H1 (cell line): ENCODE data around the gene RAB3IL1. TPM values are rescaled to one million over a fixed set of nuclear protein-coding genes. Genes with fewer than 3 reads are reported as not detected.

Experiments used
- CTCF ChIA-PET: fragments of 300-600 bp; sonication (Branson Sonifier 250); formaldehyde crosslinking; loops from one replicate; lab custom pipeline; 2021; ENCODE audit not compliant: partially characterized antibody; lab: Charles Lee
- POLR2A ChIA-PET: fragments of 300-600 bp; sonication (Branson Sonifier 250); formaldehyde crosslinking; loops from one replicate; lab custom pipeline; 2021; ENCODE audit warnings: inconsistent platforms; ENCODE audit not compliant: partially characterized antibody; lab: Charles Lee
- DNase-seq, 2 experiments: peaks; one replicate each; pipeline versions ENCODE4 v3.0.0 to v3.0.0-alpha.2; 2010 to 2022; ENCODE audit warnings: low spot score in 2 of 2, low read depth in 1 of 2, mixed read lengths in 1 of 2
- FAIRE-seq: peaks from 2 replicates; lab custom pipeline; 2011; peaks lifted over from hg19 to GRCh38; lab: Jason Lieb, UNC
- H2AFZ ChIP-seq: 2 replicates; pipeline ENCODE4 v1.8.1; 2012; ENCODE audit warnings: low read length, inconsistent platforms
- H2AK5ac ChIP-seq: 2 replicates; pipeline ENCODE4 v1.6.1; 2013; ENCODE audit warnings: low read depth, low read length
- H2BK120ac ChIP-seq: replicated peaks from 2 replicates; pipeline ENCODE3; 2013; ENCODE audit warnings: low read depth, low read length, inconsistent platforms
- H2BK12ac ChIP-seq: 2 replicates; pipeline ENCODE4 v1.6.1; 2013; ENCODE audit warnings: low read depth, low read length
- H2BK15ac ChIP-seq: 2 replicates; pipeline ENCODE4 v1.6.1; 2013; ENCODE audit warnings: low read length
- H2BK20ac ChIP-seq: 2 replicates; pipeline ENCODE4 v1.6.1; 2013; ENCODE audit warnings: low read length
- H2BK5ac ChIP-seq: 2 replicates; pipeline ENCODE4 v1.6.1; 2013; ENCODE audit warnings: low read depth, low read length
- H3K14ac ChIP-seq: 2 replicates; pipeline ENCODE4 v1.6.1; 2013; ENCODE audit warnings: inconsistent platforms; ENCODE audit not compliant: insufficient read length
- H3K18ac ChIP-seq: 2 replicates; pipeline ENCODE4 v1.6.1; 2013; ENCODE audit warnings: low read length; ENCODE audit errors: extremely low read depth
- H3K23ac ChIP-seq: 2 replicates; pipeline ENCODE4 v1.6.1; 2013; ENCODE audit warnings: inconsistent platforms; ENCODE audit not compliant: insufficient read length
- H3K23me2 ChIP-seq: 2 replicates; pipeline ENCODE4 v1.6.1; 2013; ENCODE audit warnings: low read depth, low read length
- H3K27ac ChIP-seq: 2 replicates; pipeline ENCODE4 v1.6.1; 2011; ENCODE audit warnings: low read depth, low read length, inconsistent platforms
- H3K27me3 ChIP-seq, 4 experiments: replicated peaks in 1 of 4; 1 replicate in 1 of 4; 2 replicates in 3 of 4; pipeline versions ENCODE4 v1.6.1 to v1.8.1; 2011 to 2013; ENCODE audit warnings: low read length in 3 of 4, mild to moderate bottlenecking in 3 of 4, inconsistent platforms in 2 of 4, mixed read lengths in 2 of 4, moderate library complexity in 1 of 4; ENCODE audit not compliant: control insufficient read depth in 3 of 4, insufficient read depth in 3 of 4; ENCODE audit errors: extremely low read depth in 1 of 4
- H3K36me3 ChIP-seq, 4 experiments: 2 replicates each; pipeline versions ENCODE4 v1.6.1 to v1.8.1; 2011 to 2013; ENCODE audit warnings: mild to moderate bottlenecking in 4 of 4, low read length in 3 of 4, moderate library complexity in 2 of 4, control low read depth in 1 of 4, inconsistent platforms in 1 of 4; ENCODE audit not compliant: insufficient read depth in 4 of 4, control insufficient read depth in 2 of 4
- H3K4ac ChIP-seq: replicated peaks from 2 replicates; pipeline ENCODE3; 2013; ENCODE audit warnings: low read length, low read depth, mixed read lengths, inconsistent platforms; ENCODE audit not compliant: insufficient read length
- H3K4me1 ChIP-seq, 4 experiments: replicated peaks in 1 of 4; 1 replicate in 1 of 4; 2 replicates in 3 of 4; pipeline versions ENCODE4 v1.6.1 to v1.8.1; 2011 to 2013; ENCODE audit warnings: low read length in 3 of 4, inconsistent platforms in 2 of 4, mixed read lengths in 1 of 4; ENCODE audit not compliant: insufficient read depth in 4 of 4, control insufficient read depth in 3 of 4
- H3K4me2 ChIP-seq, 2 experiments: 2 replicates each; pipeline versions ENCODE4 v1.6.1 to v1.8.1; 2011 to 2013; ENCODE audit warnings: low read depth in 2 of 2, low read length in 2 of 2, control low read depth in 1 of 2, inconsistent platforms in 1 of 2, mild to moderate bottlenecking in 1 of 2; ENCODE audit not compliant: insufficient read depth in 1 of 2
- H3K4me3 ChIP-seq, 4 experiments: fragments of 200-600, 300-600 bp in 1 of 4; sonication (generic), shearing (Covaris generic), sonication (Bioruptor Twin) in 1 of 4; 2 replicates each; pipeline versions ENCODE4 v1.5.1 to v1.8.1; 2011 to 2016; ENCODE audit warnings: low read length in 4 of 4, low read depth in 3 of 4, control low read depth in 2 of 4, inconsistent platforms in 2 of 4, mild to moderate bottlenecking in 2 of 4, mixed read lengths in 1 of 4, moderate library complexity in 1 of 4; ENCODE audit not compliant: insufficient read depth in 2 of 4; ENCODE audit errors: extremely low read depth in 1 of 4
- H3K56ac ChIP-seq: replicated peaks from 2 replicates; pipeline ENCODE3; 2013; ENCODE audit warnings: low read depth, mild to moderate bottlenecking, mixed read lengths, low read length, inconsistent platforms; ENCODE audit not compliant: insufficient read length
- H3K79me1 ChIP-seq: 2 replicates; pipeline ENCODE4 v1.6.1; 2013; ENCODE audit warnings: low read depth, low read length, control low read depth
- H3K79me2 ChIP-seq, 2 experiments: 2 replicates each; pipeline versions ENCODE4 v1.6.1 to v1.8.1; 2012 to 2013; ENCODE audit warnings: low read length in 2 of 2, mild to moderate bottlenecking in 2 of 2, inconsistent platforms in 1 of 2; ENCODE audit not compliant: insufficient read depth in 2 of 2, control insufficient read depth in 1 of 2
- H3K9ac ChIP-seq, 4 experiments: replicated peaks in 1 of 4; 1 replicate in 1 of 4; 2 replicates in 3 of 4; pipeline versions ENCODE4 v1.6.1 to v1.8.1; 2011 to 2013; ENCODE audit warnings: low read depth in 3 of 4, low read length in 3 of 4, control low read depth in 2 of 4, mild to moderate bottlenecking in 2 of 4, moderate library complexity in 2 of 4, inconsistent platforms in 1 of 4; ENCODE audit errors: extremely low read depth in 1 of 4
- H3K9me3 ChIP-seq, 2 experiments: 2 replicates each; pipeline versions ENCODE4 v1.6.1 to v1.8.1; 2012 to 2013; ENCODE audit warnings: mild to moderate bottlenecking in 2 of 2, moderate library complexity in 2 of 2, control low read depth in 1 of 2, inconsistent platforms in 1 of 2, low read depth in 1 of 2, low read length in 1 of 2, mixed read lengths in 1 of 2; ENCODE audit not compliant: insufficient read depth in 2 of 2
- H4K20me1 ChIP-seq, 2 experiments: replicated peaks in 1 of 2; 2 replicates each; pipeline versions ENCODE3 to v1.8.1; 2011 to 2013; ENCODE audit warnings: inconsistent platforms in 2 of 2, low read length in 2 of 2, mild to moderate bottlenecking in 1 of 2; ENCODE audit not compliant: insufficient read depth in 2 of 2, control insufficient read depth in 1 of 2
- H4K5ac ChIP-seq: 2 replicates; pipeline ENCODE4 v1.6.1; 2013; ENCODE audit warnings: low read length, low read depth, mixed read lengths, inconsistent platforms; ENCODE audit not compliant: insufficient read length
- H4K8ac ChIP-seq: 2 replicates; pipeline ENCODE4 v1.8.0; 2013; ENCODE audit warnings: mild to moderate bottlenecking, moderate library complexity, low read length, inconsistent platforms; ENCODE audit not compliant: insufficient read depth; ENCODE audit errors: extremely low read depth
- H4K91ac ChIP-seq: replicated peaks from 2 replicates; pipeline ENCODE3; 2013; ENCODE audit warnings: low read length, mixed read lengths, inconsistent platforms; ENCODE audit not compliant: insufficient read length
- CHD1 ChIP-seq: IDR thresholded peaks from 2 replicates; pipeline ENCODE4 v1.6.1; 2012; ENCODE audit warnings: low read depth, low read length, improper control_type of control experiment
- CHD2 ChIP-seq: IDR thresholded peaks from 2 replicates; pipeline ENCODE4 v1.6.1; 2012; ENCODE audit warnings: low read length, improper control_type of control experiment
- CTCF ChIP-seq, 3 experiments: IDR thresholded peaks; 1 replicate in 2 of 3; 2 replicates in 1 of 3; pipeline versions ENCODE4 v1.5.1 to v1.6.1; 2011; ENCODE audit warnings: low read length in 3 of 3, mild to moderate bottlenecking in 3 of 3, inconsistent platforms in 2 of 3, low read depth in 1 of 3, moderate library complexity in 1 of 3; ENCODE audit not compliant: insufficient read depth in 1 of 3; ENCODE audit errors: control extremely low read depth in 1 of 3
- EP300 ChIP-seq, 2 experiments: IDR thresholded peaks; 1 replicate in 1 of 2; 2 replicates in 1 of 2; pipeline ENCODE4 v1.6.1; 2011 to 2012; ENCODE audit warnings: low read depth in 2 of 2, low read length in 2 of 2, mild to moderate bottlenecking in 2 of 2, borderline replicate concordance in 1 of 2, inconsistent platforms in 1 of 2, moderate library complexity in 1 of 2
- PHF8 ChIP-seq: fragments of 200-600 bp; sonication (generic); conservative IDR thresholded peaks from 2 replicates; pipeline ENCODE4 v1.7.1; 2012; ENCODE audit warnings: low read depth, mild to moderate bottlenecking, inconsistent platforms, low read length, moderate library complexity
- POLR2A ChIP-seq, 2 experiments: IDR thresholded peaks; 1 replicate in 1 of 2; 2 replicates in 1 of 2; pipeline ENCODE4 v1.6.1; 2011; ENCODE audit warnings: low read depth in 2 of 2, low read length in 2 of 2, mild to moderate bottlenecking in 2 of 2; ENCODE audit errors: control extremely low read depth in 1 of 2
- RNF2 ChIP-seq: fragments of 200-900, 300-1000 bp; sonication (generic); IDR thresholded peaks from 2 replicates; pipeline ENCODE4 v1.7.1; 2016; ENCODE audit warnings: borderline replicate concordance, low read depth, mild to moderate bottlenecking, antibody characterized with exemption, low read length; ENCODE audit not compliant: poor library complexity, severe bottlenecking; ENCODE audit errors: missing control alignments
- RXRA ChIP-seq: IDR thresholded peaks from 2 replicates; pipeline ENCODE4 v1.6.1; 2011; ENCODE audit warnings: low read depth, mild to moderate bottlenecking, low read length, moderate library complexity; ENCODE audit not compliant: insufficient read depth
- SP2 ChIP-seq: IDR thresholded peaks from 2 replicates; pipeline ENCODE4 v1.6.1; 2012; ENCODE audit warnings: mild to moderate bottlenecking, low read length, inconsistent platforms
- TAF1 ChIP-seq: IDR thresholded peaks from 2 replicates; pipeline ENCODE4 v1.6.1; 2011; ENCODE audit warnings: mild to moderate bottlenecking, low read depth, low read length
- YY1 ChIP-seq: IDR thresholded peaks from 2 replicates; pipeline ENCODE4 v1.6.1; 2011; ENCODE audit warnings: low read depth, mild to moderate bottlenecking, low read length
- WGBS, 2 experiments: shearing (Covaris generic) in 1 of 2; methylation state at CpG; one replicate each; pipeline versions ENCODE4 v1.1.6 to v1.1.7; 2013 to 2015; ENCODE audit warnings: low lambda C conversion rate in 2 of 2, mixed read lengths in 2 of 2, inconsistent platforms in 1 of 2, low coverage in 1 of 2, missing lambda C conversion rate in 1 of 2; ENCODE audit not compliant: insufficient replicate concordance in 2 of 2, insufficient coverage in 1 of 2, insufficient read length in 1 of 2; ENCODE audit errors: extremely low coverage in 1 of 2, missing lambda C conversion rate in 1 of 2; 5-methylcytosine and 5-hydroxymethylcytosine counted together
- polyA plus RNA-seq, 7 experiments: library from polyadenylated mRNA; depleted of rRNA in 3 of 7; stranded (reverse) in 5 of 7; unstranded in 2 of 7; fragments of >200 nt in 5 of 7; fragments of 200-250 nt in 2 of 7; gene quantifications; 1 replicate in 5 of 7; 2 replicates in 1 of 7; 4 replicates in 1 of 7; pipeline versions ENCODE4 v1.2.1 to v1.2.3, GENCODE V29; 2011 to 2013; ENCODE audit warnings: missing spikeins in 2 of 7, mixed read lengths in 2 of 7
- total RNA-seq: library from RNA; stranded (reverse); fragmentation: NEBNext Ultra II Directional; extraction: Animal tissue kit (Norgen Biotek cat#: 25700); gene quantifications from 2 replicates; pipeline ENCODE4 v1.2.1, GENCODE V29; 2021

Gene RAB3IL1
- total and polyA plus RNA-seq, 2 of the 8 experiments (the other 6 are each of a cell fraction or from before 2014, with no cell fraction given) = 6.8 to 7.9 TPM

- H3K14ac ChIP-seq = no peak overlapping the region
- peaks cover 3% of the 10 kb centered on the region; the same call in 1 of the 2 replicates for H3K23me2 ChIP-seq
- POLR2A ChIA-PET = interaction anchor here (0.6 to 1.9 kb wide), 3 partner anchors 10 to 165 kb away, joined by 3 to 8 read pairs (median 5); partner anchors contain the start of gene FTH1
- H3K56ac ChIP-seq = no peak overlapping the region
- CTCF ChIA-PET = interaction anchor here (3.2 to 11.1 kb wide), 2 partner anchors 12 to 35 kb away, joined by 23 to 202 read pairs; no protein-coding TSS in a partner anchor
- H2BK20ac ChIP-seq = no peak overlapping the region
- H3K27ac ChIP-seq = no peak overlapping the region
- H3K9me3 ChIP-seq = no peaks in the 10 kb centered on the region
- H3K9ac ChIP-seq = no peak overlapping the region; a peak in 1 of 7 replicates
- WGBS, 2 experiments = 74% methylated on average over 6 of the region's 6 CpGs; no CpG with 5 or more reads in 1 of the 2 experiments
- H3K4me3 ChIP-seq = no peak overlapping the region
- no peak overlapping the region for H2AFZ ChIP-seq
- no peaks in the 10 kb centered on the region for H3K79me2 ChIP-seq
- H3K79me1 ChIP-seq = no peaks in the 10 kb centered on the region
- H3K4me2 ChIP-seq = no peak overlapping the region
- no peak overlapping the region for H2BK12ac ChIP-seq
- H3K23ac ChIP-seq = no peak overlapping the region
- DNase-seq (no peak), FAIRE-seq (no peak)
- H4K20me1 ChIP-seq = no peaks in the 10 kb centered on the region
- H3K36me3 ChIP-seq = no peaks in the 10 kb centered on the region
- no peak overlapping the region for H3K18ac ChIP-seq
- no peak overlapping the region for H4K5ac ChIP-seq
- H2BK120ac ChIP-seq = no peak overlapping the region
- H2BK15ac ChIP-seq = no peak overlapping the region
- H4K91ac ChIP-seq = no peak overlapping the region
- H4K8ac ChIP-seq = no peak overlapping the region; the same call in 1 of the 2 replicates
- H3K27me3 ChIP-seq = peaks cover 0 to 9% (median 6%) of the 10 kb centered on the region in 4 experiments; a peak in 4 of 7 replicates
- H3K4me1 ChIP-seq = peaks cover 0 to 21% (median 10%) of the 10 kb centered on the region in 4 experiments; a peak in 6 of 7 replicates
- 0 out of 2 replicates have a peak overlapping the region, but pooled peaks have one; percentile 24 for H2BK5ac ChIP-seq
- 0 out of 2 replicates have a peak overlapping the region, but pooled peaks have one; percentile 53 for H2AK5ac ChIP-seq
- H3K4ac ChIP-seq = no peak overlapping the region
- TF ChIP-seq POLR2A (IDR thresholded peaks at IDR 0.05; ENCODE audit: control extremely low read depth in 1 of 2, low read depth in 2 of 2, low read length in 2 of 2) (no peak), RXRA (no peak), PHF8 (no peak), CTCF (IDR thresholded peaks at IDR 0.05; ENCODE audit: control extremely low read depth in 1 of 3, insufficient read depth in 1 of 3, low read depth in 1 of 3, low read length in 3 of 3) (no peak), RNF2 (no peak), TAF1 (no peak), YY1 (no peak), SP2 (no peak), EP300 (IDR thresholded peaks at IDR 0.05; ENCODE audit: borderline replicate concordance in 1 of 2, low read depth in 2 of 2, low read length in 2 of 2) (no peak), CHD2 (no peak), CHD1 (no peak)
These were observed 4.9 kb downstream of the RAB3IL1 start for GRCh38 chr11:61912530-61912898.
